ENCODE data around the gene APIP.

Gene APIP

GRCh38 chr11:34851916-34852315 is 64.3 kb downstream of the APIP start:
- POLR2A ChIA-PET = no interaction called here
- H3K36me3 ChIP-seq (ENCODE audit: control insufficient read depth in 2 of 2, insufficient read depth in 1 of 2, low read length in 2 of 2) = no peaks in the 10 kb centered on the region
- CTCF ChIA-PET = no interaction called here
- TF ChIP-seq GLI2 (tag by site-specific recombination; IDR thresholded peaks at IDR 0.05; ENCODE audit: borderline replicate concordance, low read depth) (no peak), ZNF112 (tag by site-specific recombination; IDR thresholded peaks at IDR 0.05) (no peak), ZNF561 (tag by site-specific recombination; IDR thresholded peaks at IDR 0.05; ENCODE audit: borderline replicate concordance) (no peak), MEIS1 (CRISPR knock-in tag; IDR thresholded peaks at IDR 0.05; ENCODE audit: borderline replicate concordance) (no peak), ZNF114 (tag by site-specific recombination; IDR thresholded peaks at IDR 0.05) (no peak), ZNF704 (tag by site-specific recombination; IDR thresholded peaks at IDR 0.05) (no peak), ZEB2 (tag by site-specific recombination; IDR thresholded peaks at IDR 0.05) (no peak), ZNF280D (tag by site-specific recombination; IDR thresholded peaks at IDR 0.05) (no peak), SCRT2 (tag by site-specific recombination; IDR thresholded peaks at IDR 0.05) (no peak), ZFP41 (tag by site-specific recombination; IDR thresholded peaks at IDR 0.05; ENCODE audit: borderline replicate concordance) (no peak), HOXC10 (CRISPR knock-in tag; IDR thresholded peaks at IDR 0.05) (no peak)
- H3K9me3 ChIP-seq (ENCODE audit: control insufficient read depth, insufficient read depth, low read depth, low read length) = no peaks in the 10 kb centered on the region
- H3K27ac ChIP-seq (ENCODE audit: extremely low read depth, low read depth, low read length) = no peak overlapping the region
- no peaks in the 10 kb centered on the region for H3K4me1 ChIP-seq (ENCODE audit: control insufficient read depth, insufficient read depth, low read length)
- H3K4me3 ChIP-seq (ENCODE audit: low read depth, low read length) = no peak overlapping the region

- H3K4me1 ChIP-seq (ENCODE audit: control insufficient read depth, insufficient read depth, low read length) = no peaks in the 10 kb centered on the region
- TF ChIP-seq ZNF26 (tag by site-specific recombination; IDR thresholded peaks at IDR 0.05) = no peak
- no peak for TF ChIP-seq ZNF677 (tag by site-specific recombination; IDR thresholded peaks at IDR 0.05)
- TF ChIP-seq SP2 (tag by site-specific recombination; IDR thresholded peaks at IDR 0.05) = no peak
- TF ChIP-seq ZNF48 (tag by site-specific recombination; IDR thresholded peaks at IDR 0.05) = no peak
- TF ChIP-seq ZNF658 (tag by site-specific recombination; IDR thresholded peaks at IDR 0.05) = no peak
- no peak for TF ChIP-seq ZNF596 (tag by site-specific recombination; IDR thresholded peaks at IDR 0.05)
- TF ChIP-seq ZNF692 (tag by site-specific recombination; IDR thresholded peaks at IDR 0.05) = no peak
- TF ChIP-seq AEBP2 (tag by site-specific recombination; IDR thresholded peaks at IDR 0.05; ENCODE audit: borderline replicate concordance) = no peak
- no peak for TF ChIP-seq ZFP3 (tag by site-specific recombination; IDR thresholded peaks at IDR 0.05; ENCODE audit: low read depth)
- H3K36me3 ChIP-seq (ENCODE audit: control insufficient read depth in 2 of 2, insufficient read depth in 1 of 2, low read length in 2 of 2) = no peaks in the 10 kb centered on the region
- no peak overlapping the region for H3K27ac ChIP-seq (ENCODE audit: extremely low read depth, low read depth, low read length)
- H3K9me3 ChIP-seq (ENCODE audit: control insufficient read depth, insufficient read depth, low read depth, low read length) = no peaks in the 10 kb centered on the region
- ChIA-PET POLR2A (no interaction called here), CTCF (interaction anchor here (0.6 to 1.2 kb wide), 2 partner anchors 10 to 11 kb away, joined by 3 to 4 read pairs; no protein-coding TSS in a partner anchor)
- no peak overlapping the region for H3K4me3 ChIP-seq (ENCODE audit: low read depth, low read length)
Measured at GRCh38 chr11:34850334-34850733, 65.8 kb downstream of the APIP start.
